SH-SY5Y (cell line): Measurements from ENCODE around the gene STK17B.

ENCODE experiments used
- GATA2 ChIP-seq: IDR thresholded peaks from 2 replicates; pipeline ENCODE4 v1.6.1; 2011; ENCODE audit warnings: mild to moderate bottlenecking, low read depth, low read length
- GATA3 ChIP-seq: IDR thresholded peaks from 2 replicates; pipeline ENCODE4 v1.6.1; 2011; ENCODE audit warnings: low read depth, mild to moderate bottlenecking, low read length, moderate library complexity

DNA sequence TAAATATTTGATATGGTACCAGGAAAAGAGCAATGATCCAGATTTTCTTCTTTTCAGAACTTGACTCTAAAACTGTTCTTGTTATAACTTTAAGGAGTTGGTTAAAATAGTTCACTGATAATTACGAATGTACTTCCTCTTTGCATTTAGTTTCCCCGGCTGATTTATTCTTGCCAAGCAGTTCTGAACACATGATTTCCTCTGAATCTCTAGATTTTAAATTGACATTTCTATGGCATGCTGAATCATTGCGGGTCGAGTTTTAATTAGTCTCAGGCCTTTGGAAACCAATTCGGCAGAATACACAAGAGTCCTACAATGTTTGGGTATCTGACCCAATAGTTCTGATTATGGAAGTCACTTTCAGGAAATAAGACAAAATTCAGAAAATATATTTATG lies 65.4 kb downstream of the STK17B start:
- TF ChIP-seq GATA3 (no peak), GATA2 (no peak)
